ENCODE measurements around the gene COL6A2.
"Not testable (repeated sequence)": the region's sequence is repeated elsewhere in the genome, so short reads cannot be mapped to it uniquely, and the experiment has no call there.

Gene COL6A2

GRCh38 chr21:46078322-46078977, 19.5 kb upstream of the COL6A2 start:
- DNase-seq (ENCODE audit: extremely low read depth in 1 of 2, low read depth in 1 of 2): no peak

- no peak for DNase-seq (ENCODE audit: extremely low read depth in 1 of 2, low read depth in 1 of 2)
These were observed 18.9 kb upstream of the COL6A2 start for GRCh38 chr21:46078978-46079351.

- no peak for DNase-seq (ENCODE audit: extremely low read depth in 1 of 2, low read depth in 1 of 2)
These were observed 18.4 kb upstream of the COL6A2 start for GRCh38 chr21:46079352-46080170.

- DNase-seq (ENCODE audit: extremely low read depth in 1 of 2, low read depth in 1 of 2): no peak
These were observed 17.5 kb upstream of the COL6A2 start for GRCh38 chr21:46080171-46081021.

- no peak for DNase-seq (ENCODE audit: extremely low read depth in 1 of 2, low read depth in 1 of 2)
These were observed 16.7 kb upstream of the COL6A2 start for GRCh38 chr21:46081022-46081861.

- no peak for DNase-seq (ENCODE audit: extremely low read depth in 1 of 2, low read depth in 1 of 2)
These were observed 15.8 kb upstream of the COL6A2 start for GRCh38 chr21:46081862-46082712.

GRCh38 chr21:46082713-46082962, 15.3 kb upstream of the COL6A2 start:
- no peak for DNase-seq (ENCODE audit: extremely low read depth in 1 of 2, low read depth in 1 of 2)

GRCh38 chr21:46082963-46083790, 14.7 kb upstream of the COL6A2 start:
- DNase-seq (ENCODE audit: extremely low read depth in 1 of 2, low read depth in 1 of 2): no peak

- DNase-seq (ENCODE audit: extremely low read depth in 1 of 2, low read depth in 1 of 2): no peak
These were observed 13.9 kb upstream of the COL6A2 start for GRCh38 chr21:46083791-46084561.

GRCh38 chr21:46084709-46085108, 13.2 kb upstream of the COL6A2 start:
- DNase-seq (ENCODE audit: extremely low read depth in 1 of 2, low read depth in 1 of 2): no peak

- DNase-seq (ENCODE audit: extremely low read depth in 1 of 2, low read depth in 1 of 2): not testable (repeated sequence)
These were observed 12.7 kb upstream of the COL6A2 start for GRCh38 chr21:46085259-46085658.

- DNase-seq (ENCODE audit: extremely low read depth in 1 of 2, low read depth in 1 of 2): no peak
These were observed 10.3 kb upstream of the COL6A2 start for GRCh38 chr21:46087641-46088040.

- DNase-seq (ENCODE audit: extremely low read depth in 1 of 2, low read depth in 1 of 2): no peak
These were observed 9.7 kb upstream of the COL6A2 start for GRCh38 chr21:46088189-46088588.

- no peak for DNase-seq (ENCODE audit: extremely low read depth in 1 of 2, low read depth in 1 of 2)
These were observed 8.6 kb upstream of the COL6A2 start for GRCh38 chr21:46089285-46089684.

- DNase-seq (ENCODE audit: extremely low read depth in 1 of 2, low read depth in 1 of 2): no peak
These were observed 6.8 kb upstream of the COL6A2 start for GRCh38 chr21:46091118-46091517.

GRCh38 chr21:46091631-46092025, 6.3 kb upstream of the COL6A2 start:
- no peak for DNase-seq (ENCODE audit: extremely low read depth in 1 of 2, low read depth in 1 of 2)

GRCh38 chr21:46092026-46092764, 5.7 kb upstream of the COL6A2 start:
- no peak for DNase-seq (ENCODE audit: extremely low read depth in 1 of 2, low read depth in 1 of 2)

All from activated CD8-positive, alpha-beta memory T cell treated with anti-CD3 and anti-CD28 coated beads for 1 hour (primary cell).